Activated gamma-delta T cell treated with anti-CD3 and anti-CD28 coated beads, Interleukin-2, amount 50 U/mL, for 16 hours (primary cell): ENCODE measurements around the gene GAS2L1.
"Not testable (repeated sequence)": the region's sequence is repeated elsewhere in the genome, so short reads cannot be mapped to it uniquely, and the experiment has no call there.

Experiments used
- DNase-seq: peaks from one replicate; pipeline ENCODE4 v3.0.0-alpha.2; 2020; ENCODE audit warnings: low read depth

GAS2L1 gene

GRCh38 chr22:29342177-29342576 lies 35.7 kb downstream of the GAS2L1 start:
- no peak for DNase-seq

GRCh38 chr22:29342577-29343312 lies 36.3 kb downstream of the GAS2L1 start:
- no peak for DNase-seq

GRCh38 chr22:29343313-29343805 lies 36.9 kb downstream of the GAS2L1 start:
- DNase-seq, result no peak

GRCh38 chr22:29344137-29344536 lies 37.7 kb downstream of the GAS2L1 start:
- DNase-seq, result no peak

GRCh38 chr22:29344889-29345288 lies 38.4 kb downstream of the GAS2L1 start:
- not testable (repeated sequence) for DNase-seq

- no peak for DNase-seq
Observed at GRCh38 chr22:29345932-29346331, 39.5 kb downstream of the GAS2L1 start.

GRCh38 chr22:29346659-29347058 lies 40.2 kb downstream of the GAS2L1 start:
- no peak for DNase-seq

GRCh38 chr22:29348041-29348440 lies 41.6 kb downstream of the GAS2L1 start:
- DNase-seq, result no peak

- DNase-seq, result no peak
Observed at GRCh38 chr22:29348956-29349355, 42.5 kb downstream of the GAS2L1 start.

GRCh38 chr22:29351042-29351441 lies 44.6 kb downstream of the GAS2L1 start:
- no peak for DNase-seq

GRCh38 chr22:29351891-29352290 lies 45.4 kb downstream of the GAS2L1 start:
- DNase-seq, result no peak

- no peak for DNase-seq
Observed at GRCh38 chr22:29352778-29353177, 46.3 kb downstream of the GAS2L1 start.

GRCh38 chr22:29353286-29353685 lies 46.8 kb downstream of the GAS2L1 start:
- DNase-seq, result no peak

- DNase-seq, result no peak
Observed at GRCh38 chr22:29353860-29354259, 47.4 kb downstream of the GAS2L1 start.

GRCh38 chr22:29357193-29357890 lies 50.9 kb downstream of the GAS2L1 start:
- not testable (repeated sequence) for DNase-seq

- DNase-seq, result no peak
Observed at GRCh38 chr22:29359469-29359868, 53.0 kb downstream of the GAS2L1 start.
